Cardiac muscle cell (in vitro differentiated cells and primary cell): ENCODE results near the gene CARM1. TPM values are rescaled to one million over a fixed set of nuclear protein-coding genes. Genes with fewer than 3 reads are reported as not detected.
A peak's percentile ranks its signal among the peaks of the same experiment; 100 is the strongest.

Experiments
- DNase-seq, 2 donors: peaks; one replicate each; pipeline versions ENCODE4 v3.0.0 to v3.0.0-alpha.2; 2010 to 2017; ENCODE audit warnings: low read depth in 1 of 2, low spot score in 1 of 2
- H3K27ac ChIP-seq: fragments of 200-600 bp; sonication (generic); 2 replicates; pipeline ENCODE4 v1.5.1; 2016
- H3K27me3 ChIP-seq: fragments of 200-600 bp; sonication (generic); 2 replicates; pipeline ENCODE4 v1.6.0; 2016; ENCODE audit warnings: control low read depth
- H3K36me3 ChIP-seq: fragments of 200-600 bp; sonication (generic); 2 replicates; pipeline ENCODE4 v1.5.1; 2016; ENCODE audit warnings: control low read depth
- H3K4me1 ChIP-seq: fragments of 200-600 bp; sonication (generic); 2 replicates; pipeline ENCODE4 v1.8.1; 2017; ENCODE audit warnings: low read depth, mild to moderate bottlenecking, mixed run types
- H3K4me3 ChIP-seq: fragments of 200-600 bp; sonication (generic); 2 replicates; pipeline ENCODE4 v1.5.1; 2016; ENCODE audit warnings: mild to moderate bottlenecking
- H3K9me3 ChIP-seq: fragments of 200-600 bp; sonication (generic); 2 replicates; pipeline ENCODE4 v1.5.1; 2017; ENCODE audit warnings: low read depth, mild to moderate bottlenecking, control low read depth
- CTCF ChIP-seq: IDR thresholded peaks from 2 replicates; pipeline ENCODE4 v1.5.1; 2012; ENCODE audit warnings: low read depth, mild to moderate bottlenecking, low read length
- polyA plus RNA-seq: library from polyadenylated mRNA; unstranded; fragments of >200 nt; fragmentation: Nextera tagmentation; extraction: Ambion mirVana; gene quantifications from 2 replicates; pipeline ENCODE4 v1.2.1, GENCODE V29; 2016
- total RNA-seq: library from RNA; depleted of rRNA; stranded (reverse); fragments of >200 nt; gene quantifications from 2 replicates; pipeline ENCODE4 v1.2.3, GENCODE V29; 2016

CARM1 gene
- total and polyA plus RNA-seq, 2 experiments from 2014 or later: 46.8 to 90.7 TPM

GRCh38 chr19:10882108-10882457 is 10.7 kb downstream of the CARM1 start:
- DNase-seq: peak in 1 of 2 donors; percentile 42
- no peak overlapping the region for H3K4me3 ChIP-seq
- no peak for TF ChIP-seq CTCF
- no peaks in the 10 kb centered on the region for H3K36me3 ChIP-seq
- H3K27ac ChIP-seq: peak overlapping the region; percentile 93
- no peaks in the 10 kb centered on the region for H3K27me3 ChIP-seq
- peaks cover 49% of the 10 kb centered on the region for H3K4me1 ChIP-seq
- no peaks in the 10 kb centered on the region for H3K9me3 ChIP-seq

GRCh38 chr19:10884274-10884673 is 12.9 kb downstream of the CARM1 start:
- H3K9me3 ChIP-seq: no peaks in the 10 kb centered on the region
- H3K27ac ChIP-seq: peak overlapping the region; percentile 65
- no peaks in the 10 kb centered on the region for H3K36me3 ChIP-seq
- H3K4me1 ChIP-seq: peaks cover 66% of the 10 kb centered on the region
- H3K4me3 ChIP-seq: no peak overlapping the region
- DNase-seq: peak; percentile 46 to 50
- TF ChIP-seq CTCF: no peak
- no peaks in the 10 kb centered on the region for H3K27me3 ChIP-seq

GRCh38 chr19:10885201-10886169 is 14.1 kb downstream of the CARM1 start:
- peak overlapping the region; percentile 65 for H3K27ac ChIP-seq
- H3K4me1 ChIP-seq: peaks cover 58% of the 10 kb centered on the region
- no peak overlapping the region for H3K4me3 ChIP-seq
- H3K36me3 ChIP-seq: no peaks in the 10 kb centered on the region
- H3K27me3 ChIP-seq: no peaks in the 10 kb centered on the region
- no peak for DNase-seq
- no peaks in the 10 kb centered on the region for H3K9me3 ChIP-seq
- no peak for TF ChIP-seq CTCF

GRCh38 chr19:10887616-10888367 is 16.4 kb downstream of the CARM1 start:
- Histone ChIP-seq H3K4me3 (no peak overlapping the region), H3K27me3 (no peaks in the 10 kb centered on the region), H3K9me3 (no peaks in the 10 kb centered on the region), H3K36me3 (no peaks in the 10 kb centered on the region), H3K27ac (peak overlapping the region; percentile 83), H3K4me1 (peaks cover 46% of the 10 kb centered on the region)
- TF ChIP-seq CTCF: no peak
- DNase-seq: peak in 1 of 2 donors; percentile 45

GRCh38 chr19:10888421-10888866 is 17.1 kb downstream of the CARM1 start:
- DNase-seq: peak in 1 of 2 donors; percentile 14
- Histone ChIP-seq H3K36me3 (no peaks in the 10 kb centered on the region), H3K27me3 (no peaks in the 10 kb centered on the region), H3K27ac (peak overlapping the region; percentile 83), H3K9me3 (no peaks in the 10 kb centered on the region), H3K4me3 (no peak overlapping the region), H3K4me1 (peaks cover 40% of the 10 kb centered on the region)
- TF ChIP-seq CTCF: no peak
